ENCODE results near the gene GALNT8.

Gene GALNT8

GRCh38 chr12:4725057-4725456 is 4.9 kb downstream of the GALNT8 start (continued):
- TF ChIP-seq ARNTL (CRISPR knock-in tag; IDR thresholded peaks at IDR 0.05; ENCODE audit: borderline replicate concordance, low read depth) (no peak), TOX (CRISPR knock-in tag; IDR thresholded peaks at IDR 0.05; ENCODE audit: borderline replicate concordance) (no peak)

- no peak for ATAC-seq
- TF ChIP-seq RARB (CRISPR knock-in tag; IDR thresholded peaks at IDR 0.05) (no peak), ESRRG (CRISPR knock-in tag; IDR thresholded peaks at IDR 0.05) (no peak), ISL1 (CRISPR knock-in tag; IDR thresholded peaks at IDR 0.05) (no peak), PPARA (CRISPR knock-in tag; IDR thresholded peaks at IDR 0.05; ENCODE audit: borderline replicate concordance) (no peak), ZFP30 (CRISPR knock-in tag; IDR thresholded peaks at IDR 0.05) (no peak)
These were observed 14.6 kb downstream of the GALNT8 start for GRCh38 chr12:4734625-4735340.

- ATAC-seq: no peak
- TF ChIP-seq GLIS3 (CRISPR knock-in tag; IDR thresholded peaks at IDR 0.05): no peak
- no peak for TF ChIP-seq PPARA (CRISPR knock-in tag; IDR thresholded peaks at IDR 0.05; ENCODE audit: borderline replicate concordance)
- TF ChIP-seq BACH2 (CRISPR knock-in tag; IDR thresholded peaks at IDR 0.05; ENCODE audit: borderline replicate concordance): no peak
- TF ChIP-seq ZNF565 (CRISPR knock-in tag; conservative IDR thresholded peaks at IDR 0.05; ENCODE audit: low read depth): no peak
- TF ChIP-seq ZFP3 (CRISPR knock-in tag; IDR thresholded peaks at IDR 0.05): no peak
- no peak for TF ChIP-seq TCF4 (CRISPR knock-in tag; IDR thresholded peaks at IDR 0.05; ENCODE audit: borderline replicate concordance)
- TF ChIP-seq SNAI2 (CRISPR knock-in tag; IDR thresholded peaks at IDR 0.05): no peak
- no peak for TF ChIP-seq ISL1 (CRISPR knock-in tag; IDR thresholded peaks at IDR 0.05)
- no peak for TF ChIP-seq ZNF8 (CRISPR knock-in tag; IDR thresholded peaks at IDR 0.05)
- TF ChIP-seq ZFP30 (CRISPR knock-in tag; IDR thresholded peaks at IDR 0.05): no peak
- no peak for TF ChIP-seq OSR1 (CRISPR knock-in tag; IDR thresholded peaks at IDR 0.05)
- TF ChIP-seq ESRRG (CRISPR knock-in tag; IDR thresholded peaks at IDR 0.05): no peak
These were observed 15.9 kb downstream of the GALNT8 start for GRCh38 chr12:4736091-4736490.

GRCh38 chr12:4738541-4738940 is 18.3 kb downstream of the GALNT8 start:
- no peak for ATAC-seq
- TF ChIP-seq TCF4 (CRISPR knock-in tag; IDR thresholded peaks at IDR 0.05; ENCODE audit: borderline replicate concordance) (no peak), ESRRG (CRISPR knock-in tag; IDR thresholded peaks at IDR 0.05) (no peak), GLIS3 (CRISPR knock-in tag; IDR thresholded peaks at IDR 0.05) (no peak), ZFP30 (CRISPR knock-in tag; IDR thresholded peaks at IDR 0.05) (no peak), CREB5 (CRISPR knock-in tag; IDR thresholded peaks at IDR 0.05; ENCODE audit: low read depth) (no peak), POU6F1 (CRISPR knock-in tag; IDR thresholded peaks at IDR 0.05; ENCODE audit: borderline replicate concordance, low read depth) (no peak), OSR1 (CRISPR knock-in tag; IDR thresholded peaks at IDR 0.05) (no peak), ARNTL (CRISPR knock-in tag; IDR thresholded peaks at IDR 0.05; ENCODE audit: borderline replicate concordance, low read depth) (no peak), ZNF8 (CRISPR knock-in tag; IDR thresholded peaks at IDR 0.05) (no peak)

- no peak for ATAC-seq
- no peak for TF ChIP-seq TCF4 (CRISPR knock-in tag; IDR thresholded peaks at IDR 0.05; ENCODE audit: borderline replicate concordance)
- TF ChIP-seq ESRRG (CRISPR knock-in tag; IDR thresholded peaks at IDR 0.05): no peak
- TF ChIP-seq TSHZ2 (CRISPR knock-in tag; IDR thresholded peaks at IDR 0.05): no peak
These were observed 22.3 kb downstream of the GALNT8 start for GRCh38 chr12:4742416-4742970.
